Prostate gland (tissue), 2 donors: ENCODE results near the gene TMPRSS6.

Source experiments
- POLR2A ChIP-seq: fragments of 450-650 bp; IDR thresholded peaks from one replicate; pipeline ENCODE4 v1.6.1; 2016; ENCODE audit warnings: antibody characterized with exemption, mild to moderate bottlenecking
- POLR2AphosphoS5 ChIP-seq: sonication (generic); formaldehyde crosslinking; IDR thresholded peaks from one replicate; pipeline ENCODE4 v1.6.1; 2017; ENCODE audit warnings: antibody characterized with exemption
- TF ChIP-seq, protein P1 (sequence below), 4 experiments: fragments of 200-600 bp in 2 of 4; fragments of 450-650 bp in 2 of 4; sonication (generic) in 2 of 4; IDR thresholded peaks; 1 replicate in 3 of 4; 2 replicates in 1 of 4; pipeline ENCODE4 v1.5.1; 2016 to 2019; ENCODE audit warnings: antibody characterized with exemption in 4 of 4, mild to moderate bottlenecking in 2 of 4, moderate library complexity in 2 of 4

DNA sequence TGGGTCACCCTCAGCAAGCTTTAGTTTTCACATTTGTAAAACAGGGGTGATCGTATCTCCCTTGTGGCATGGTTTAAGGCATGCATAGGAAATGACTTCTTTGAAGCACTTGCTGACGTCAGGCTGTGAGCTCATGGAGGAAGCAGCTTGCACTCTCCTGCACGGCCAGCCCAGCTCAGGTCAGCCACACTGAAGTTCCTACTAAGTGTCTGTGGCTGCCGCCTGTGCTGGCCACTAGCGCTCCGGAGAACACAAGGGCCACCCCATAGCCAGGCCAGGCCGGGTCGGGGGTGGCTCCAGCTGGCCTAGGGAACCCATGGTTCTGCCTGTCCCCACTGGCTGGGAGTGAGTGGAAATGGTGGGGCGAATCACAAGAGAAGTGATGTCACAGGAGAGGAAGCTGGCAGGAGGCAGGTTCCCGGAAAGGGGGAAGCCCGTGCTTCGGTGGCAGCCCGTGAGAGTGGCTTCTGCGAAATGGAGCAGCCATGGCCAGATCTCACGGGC is 29.8 kb downstream of the TMPRSS6 start:
- TF ChIP-seq, protein P1, sequence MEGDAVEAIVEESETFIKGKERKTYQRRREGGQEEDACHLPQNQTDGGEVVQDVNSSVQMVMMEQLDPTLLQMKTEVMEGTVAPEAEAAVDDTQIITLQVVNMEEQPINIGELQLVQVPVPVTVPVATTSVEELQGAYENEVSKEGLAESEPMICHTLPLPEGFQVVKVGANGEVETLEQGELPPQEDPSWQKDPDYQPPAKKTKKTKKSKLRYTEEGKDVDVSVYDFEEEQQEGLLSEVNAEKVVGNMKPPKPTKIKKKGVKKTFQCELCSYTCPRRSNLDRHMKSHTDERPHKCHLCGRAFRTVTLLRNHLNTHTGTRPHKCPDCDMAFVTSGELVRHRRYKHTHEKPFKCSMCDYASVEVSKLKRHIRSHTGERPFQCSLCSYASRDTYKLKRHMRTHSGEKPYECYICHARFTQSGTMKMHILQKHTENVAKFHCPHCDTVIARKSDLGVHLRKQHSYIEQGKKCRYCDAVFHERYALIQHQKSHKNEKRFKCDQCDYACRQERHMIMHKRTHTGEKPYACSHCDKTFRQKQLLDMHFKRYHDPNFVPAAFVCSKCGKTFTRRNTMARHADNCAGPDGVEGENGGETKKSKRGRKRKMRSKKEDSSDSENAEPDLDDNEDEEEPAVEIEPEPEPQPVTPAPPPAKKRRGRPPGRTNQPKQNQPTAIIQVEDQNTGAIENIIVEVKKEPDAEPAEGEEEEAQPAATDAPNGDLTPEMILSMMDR (IDR thresholded peaks at IDR 0.05) = no peak
- no peak for TF ChIP-seq POLR2AphosphoS5
- TF ChIP-seq POLR2A = no peak
